Mesangial cell (primary cell): ENCODE data around the gene COL9A3. TPM values are rescaled to one million over a fixed set of nuclear protein-coding genes. Genes with fewer than 3 reads are reported as not detected.

Experiments used
- total RNA-seq: library from RNA; depleted of rRNA; stranded (reverse); fragments of >200 nt; gene quantifications from 2 replicates; pipeline ENCODE4 v1.2.3, GENCODE V29; 2015

Gene COL9A3
- 0.49 and 7.9 TPM in 2 replicates for total RNA-seq

GRCh38 chr20:62816884-62817873 lies at the start of gene COL9A3:
Gene COL9A3, plus strand, starts transcription at chr20:62817050. Its CDS starts 15 bp downstream, at chr20:62817065.

GRCh38 chr20:62804627-62805154 lies 12.2 kb upstream of the COL9A3 start, which contains the start of gene OGFR:
Gene OGFR, plus strand, starts transcription at chr20:62804835. Its CDS starts 25 bp downstream, at chr20:62804860.

GRCh38 chr20:62861726-62862336 lies 45.0 kb downstream of the COL9A3 start, which contains the start of gene TCFL5:
Gene TCFL5, minus strand, starts transcription at chr20:62861822. Its CDS starts 152 bp downstream, at chr20:62861670.

Other genes with a start within 250 kb of the COL9A3 start
- gene SLCO4A1, start 174.5 kb upstream of the COL9A3 start, total RNA-seq: 2.2 and 10.6 TPM in 2 replicates
- gene NTSR1, start 108.2 kb upstream of the COL9A3 start, total RNA-seq: not detected in 2 replicates
- 11.3 and 14.3 TPM in 2 replicates for gene MRGBP, start 20.6 kb upstream of the COL9A3 start, total RNA-seq
- gene OGFR, start 12.2 kb upstream of the COL9A3 start, total RNA-seq: 34.5 and 39.6 TPM in 2 replicates
- gene TCFL5, start 44.8 kb downstream of the COL9A3 start, total RNA-seq: 5.2 and 6.3 TPM in 2 replicates
- 26.6 and 30.8 TPM in 2 replicates for gene DIDO1, start 109.5 kb downstream of the COL9A3 start, total RNA-seq
- gene GID8, start 121.1 kb downstream of the COL9A3 start, total RNA-seq: 20.2 and 26.9 TPM in 2 replicates
- gene SLC17A9, start 135.7 kb downstream of the COL9A3 start, total RNA-seq: 12.5 and 33.6 TPM in 2 replicates
- gene BHLHE23, start 189.9 kb downstream of the COL9A3 start, total RNA-seq: not detected in 2 replicates